GM19328 (cell line): ENCODE results near the gene PLEKHH3.
"Not testable (repeated sequence)": the region's sequence is repeated elsewhere in the genome, so short reads cannot be mapped to it uniquely, and the experiment has no call there.

Experiments
- ATAC-seq: cut with Tn5 transposase; IDR thresholded peaks from one replicate; pipeline ENCODE4 v1.9.1; 2021; ENCODE audit warnings: mild to moderate bottlenecking, moderate library complexity; ENCODE audit not compliant: unreplicated experiment

PLEKHH3 gene

DNA sequence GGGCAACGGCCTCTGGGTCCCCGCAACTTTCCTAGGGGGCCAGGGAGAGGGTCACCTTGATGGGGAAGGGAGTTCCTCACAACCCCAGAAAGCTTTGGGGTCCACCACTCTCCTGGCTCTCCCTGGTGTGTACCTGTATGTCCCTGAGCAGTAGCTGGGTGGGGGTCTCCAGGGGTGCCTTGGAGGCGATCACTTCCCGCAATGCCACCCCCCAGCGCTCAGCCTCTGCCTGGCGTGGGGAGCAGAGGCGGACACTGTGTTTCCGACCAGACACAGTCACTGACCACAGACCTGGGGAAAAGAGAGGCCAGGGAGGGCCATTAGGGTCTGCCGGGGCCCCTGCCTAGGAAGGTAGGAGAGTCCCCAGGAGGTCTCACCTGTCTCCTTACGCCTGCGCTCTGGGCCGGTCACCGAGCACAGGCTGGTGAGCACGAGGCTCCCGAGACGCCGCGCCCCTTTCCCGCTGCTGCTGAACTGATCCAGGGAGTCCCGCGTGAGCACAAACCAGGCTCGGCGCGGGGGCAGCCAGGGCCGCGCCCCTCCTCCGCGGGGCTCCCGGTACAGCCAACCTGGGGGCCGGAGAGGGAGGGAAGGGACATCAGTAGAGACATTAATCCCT is 3.4 kb downstream of the PLEKHH3 start:
- ATAC-seq, result no peak

GRCh38 chr17:42672038-42672437 is 4.8 kb downstream of the PLEKHH3 start:
- no peak for ATAC-seq

DNA sequence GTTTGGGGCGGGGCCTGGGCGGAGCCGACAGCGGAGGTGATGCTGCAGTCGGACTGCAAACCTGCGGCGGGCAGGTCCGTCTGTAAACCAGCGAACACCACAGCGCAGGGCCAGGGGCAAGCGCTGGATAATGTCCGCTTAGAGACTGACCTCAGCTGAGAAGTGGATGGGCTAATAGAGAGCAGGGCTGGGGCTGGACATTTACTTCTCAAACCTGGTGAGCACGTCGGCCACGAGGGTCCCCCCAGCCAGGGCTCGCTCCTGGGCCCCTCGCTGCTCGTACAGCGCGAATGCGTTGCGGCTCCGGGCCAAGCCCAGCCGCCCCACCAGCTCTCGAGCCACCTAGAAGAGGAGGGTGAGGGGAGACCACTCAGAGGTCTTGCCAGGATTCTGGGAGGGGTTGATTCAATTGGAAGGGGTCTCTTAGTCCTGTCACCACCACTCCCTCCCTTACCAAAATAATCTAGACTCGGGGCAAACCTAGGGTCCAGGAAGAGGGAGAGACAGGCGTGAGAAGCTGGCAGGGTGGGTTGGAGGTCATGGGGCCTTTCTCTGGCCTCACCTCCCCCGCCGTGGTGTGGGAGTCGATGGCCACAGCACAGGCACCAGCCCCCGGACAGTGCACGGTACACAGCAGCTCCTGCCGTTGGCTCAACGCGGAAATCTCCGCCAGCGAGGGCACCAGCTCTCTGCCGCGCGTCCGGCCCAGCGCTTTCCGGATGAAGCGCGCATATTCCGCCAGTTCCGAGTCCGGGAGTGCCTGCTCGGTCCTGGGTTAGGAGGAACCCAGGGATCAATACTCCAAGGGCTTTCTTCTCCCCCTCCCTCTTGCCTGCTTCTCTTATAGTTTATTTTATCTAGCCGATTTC is 5.8 kb downstream of the PLEKHH3 start:
- no peak for ATAC-seq

DNA sequence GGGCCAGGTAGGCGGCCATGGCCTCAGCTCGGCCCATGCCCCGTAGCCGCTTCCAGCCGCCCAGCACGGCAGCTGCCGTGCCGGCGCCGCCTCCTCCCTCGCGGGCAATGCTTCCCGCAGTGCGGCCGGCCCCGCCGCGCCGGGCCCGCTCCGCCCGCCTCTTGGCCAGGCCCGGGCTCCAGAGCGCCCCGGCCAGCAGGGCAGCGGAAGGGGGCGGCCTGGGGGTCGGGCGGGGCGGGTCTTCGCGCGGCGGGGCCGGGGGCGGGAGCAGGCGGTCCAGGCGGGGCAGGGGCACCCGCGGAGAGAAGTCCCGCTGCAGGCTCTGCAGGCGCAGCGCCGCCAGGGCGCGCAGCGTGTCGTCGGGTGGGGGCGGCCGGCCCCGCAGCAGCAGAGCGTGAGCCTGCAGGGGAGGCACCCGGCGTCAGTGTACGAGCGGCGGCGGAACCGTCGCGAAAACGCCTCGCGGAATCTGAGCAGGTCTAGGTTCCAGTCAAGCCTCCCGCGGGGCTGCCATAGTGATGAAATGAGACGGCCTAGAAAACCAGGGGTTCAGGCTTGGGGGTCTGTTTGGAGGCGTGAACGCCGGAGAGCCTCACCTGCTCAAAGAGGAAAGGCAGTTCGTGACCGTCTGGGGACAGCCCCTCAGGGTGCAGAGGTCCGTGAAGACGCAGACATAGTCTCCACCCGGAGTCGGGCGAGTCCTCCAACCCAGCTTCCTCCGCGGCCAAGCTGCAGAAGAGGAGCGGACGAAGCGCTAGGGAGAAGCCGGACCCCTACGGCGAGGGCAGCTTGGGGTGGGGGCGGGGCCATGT is 6.6 kb downstream of the PLEKHH3 start:
- no peak for ATAC-seq

DNA sequence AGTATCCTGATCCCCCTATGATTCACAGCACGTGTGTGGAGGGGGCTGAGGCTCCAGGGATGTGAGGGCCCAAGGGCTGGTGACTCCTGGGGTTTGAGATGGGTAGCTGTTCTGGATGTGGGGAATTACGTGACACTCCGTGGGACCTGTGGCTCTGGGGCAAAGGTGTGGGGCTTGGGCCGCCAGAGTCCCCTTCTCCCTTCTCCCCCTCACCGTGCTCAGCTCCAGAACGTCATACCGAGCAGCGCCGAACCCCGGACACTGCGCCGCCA is 7.2 kb downstream of the PLEKHH3 start:
- no peak for ATAC-seq

DNA sequence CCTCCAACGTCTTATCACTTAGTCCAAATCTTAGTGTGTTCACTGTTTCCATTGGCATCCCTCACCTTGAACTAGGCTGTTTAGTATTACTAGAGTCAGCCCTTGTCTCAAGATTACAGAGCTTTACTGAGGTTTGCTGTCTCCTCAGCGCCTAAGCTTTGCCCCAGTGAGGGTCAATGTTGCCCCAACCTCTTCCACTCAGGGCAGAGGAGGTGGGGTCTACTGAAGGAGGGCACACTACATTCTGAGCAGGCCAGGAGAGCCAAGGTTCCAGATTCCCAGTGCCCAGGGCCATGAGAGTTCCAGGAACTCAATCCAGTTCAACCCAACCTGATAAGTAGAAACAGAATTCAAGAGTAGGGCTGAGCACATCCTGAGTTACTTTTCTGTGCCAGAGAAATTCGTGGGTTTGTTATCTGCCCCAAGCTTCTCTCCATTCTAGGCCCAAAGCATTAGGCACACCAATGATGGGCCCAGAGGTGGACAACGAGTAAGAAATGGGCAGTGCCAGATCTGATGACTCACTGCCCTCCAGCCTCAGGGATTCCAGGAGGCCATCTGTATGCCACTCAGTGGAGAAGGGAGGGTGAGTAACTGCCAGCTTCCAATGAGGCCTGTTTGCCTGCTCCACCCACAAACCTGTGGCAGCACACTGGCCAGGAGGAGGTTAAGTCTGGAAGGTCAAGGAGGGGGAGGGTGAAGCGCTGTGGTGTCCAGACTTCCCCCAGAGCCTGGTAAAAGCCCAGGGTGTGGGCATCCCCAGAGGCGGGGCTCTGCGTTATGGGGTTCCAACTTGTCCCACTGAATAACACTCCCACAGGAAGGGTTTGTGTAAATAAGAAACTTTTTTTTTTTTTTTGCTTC is 9.5 kb downstream of the PLEKHH3 start:
- no peak for ATAC-seq

GRCh38 chr17:42666126-42666525 is 10.7 kb downstream of the PLEKHH3 start:
- ATAC-seq, result not testable (repeated sequence)

DNA sequence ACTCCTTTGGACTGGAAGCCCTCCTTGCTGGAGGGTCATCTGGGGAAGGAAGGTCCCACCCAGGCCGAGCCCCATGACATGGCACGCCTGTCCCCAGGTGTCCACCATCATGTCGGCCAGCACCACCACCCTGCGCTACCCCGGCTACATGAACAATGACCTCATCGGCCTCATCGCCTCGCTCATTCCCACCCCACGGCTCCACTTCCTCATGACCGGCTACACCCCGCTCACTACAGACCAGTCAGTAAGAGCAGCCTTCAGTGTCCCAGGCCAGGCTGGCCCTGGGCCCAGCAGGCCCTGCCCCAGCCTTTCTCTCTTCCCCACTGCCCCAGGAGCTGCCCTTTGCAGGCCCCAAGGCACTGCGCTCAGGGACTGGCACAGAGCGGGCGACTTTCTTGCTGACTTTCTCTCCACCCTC is 11.2 kb downstream of the PLEKHH3 start:
- no peak for ATAC-seq

GRCh38 chr17:42660692-42661345 is 16.0 kb downstream of the PLEKHH3 start:
- no peak for ATAC-seq

DNA sequence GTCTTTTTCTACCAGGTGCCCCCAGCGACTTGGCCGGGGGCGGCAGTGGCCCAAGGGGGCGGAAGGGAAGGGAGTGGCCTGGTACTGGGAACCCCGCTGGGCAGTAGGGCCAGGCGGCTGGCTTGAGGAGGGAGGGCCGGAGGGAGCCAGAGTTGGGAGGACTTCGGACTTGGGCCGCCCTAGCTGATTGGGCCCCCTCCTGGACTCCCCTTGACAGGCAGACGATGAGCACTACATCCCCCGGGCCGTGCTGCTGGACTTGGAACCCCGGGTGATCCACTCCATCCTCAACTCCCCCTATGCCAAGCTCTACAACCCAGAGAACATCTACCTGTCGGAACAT is 16.9 kb downstream of the PLEKHH3 start:
- not testable (repeated sequence) for ATAC-seq

- no peak for ATAC-seq
These were observed 17.5 kb downstream of the PLEKHH3 start, which contains the start of gene TUBG2 for GRCh38 chr17:42659079-42659931. Gene TUBG2 (plus strand): TSS chr17:42659284. CDS start chr17:42659504, 220 bp downstream.

GRCh38 chr17:42657824-42658588 is 18.8 kb downstream of the PLEKHH3 start:
- no peak for ATAC-seq

DNA sequence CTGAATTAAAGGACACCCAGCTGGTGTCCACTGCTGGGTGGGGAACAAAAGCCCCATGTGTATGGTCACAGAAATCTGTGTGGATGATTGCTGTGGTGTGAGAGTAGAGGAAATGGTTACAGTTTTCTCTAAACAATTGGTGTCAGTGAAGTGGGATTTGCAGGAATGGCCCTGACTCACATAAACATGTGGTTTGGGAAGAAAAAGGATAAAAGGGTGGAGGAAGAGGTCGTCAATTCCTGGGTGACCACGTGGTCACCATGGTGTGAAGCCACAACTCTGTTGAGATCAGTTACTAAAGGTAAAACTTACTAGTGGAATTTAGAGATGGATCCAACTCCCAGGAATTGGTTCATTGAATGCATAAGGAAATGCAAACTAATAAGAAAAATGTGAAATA is 21.3 kb downstream of the PLEKHH3 start:
- ATAC-seq, result no peak

- ATAC-seq, result no peak
These were observed 23.3 kb downstream of the PLEKHH3 start for GRCh38 chr17:42653179-42654124.

- no peak for ATAC-seq
These were observed 25.4 kb downstream of the PLEKHH3 start for GRCh38 chr17:42651392-42651791.

- ATAC-seq, result no peak
These were observed 29.0 kb downstream of the PLEKHH3 start for GRCh38 chr17:42647778-42648177.

DNA sequence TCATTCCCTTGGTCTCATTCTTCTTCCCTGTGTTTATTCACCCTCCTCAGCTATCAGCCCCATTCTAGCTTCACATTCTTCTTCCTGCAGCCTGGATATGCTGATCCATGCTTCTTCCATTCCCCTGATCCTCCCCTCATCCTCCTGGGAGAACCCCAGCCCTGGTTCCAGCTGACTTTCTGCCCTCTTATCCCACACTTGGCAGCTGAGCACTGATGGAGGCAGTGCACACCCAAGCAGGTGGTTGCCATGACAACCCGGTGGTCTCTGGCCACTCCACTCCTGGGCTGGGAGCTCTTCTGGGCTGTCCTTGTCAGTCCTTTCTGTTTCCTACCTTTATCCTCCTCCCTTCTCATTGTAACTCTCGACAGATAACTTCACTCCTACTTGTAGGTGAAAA is 34.5 kb downstream of the PLEKHH3 start:
- ATAC-seq, result no peak

DNA sequence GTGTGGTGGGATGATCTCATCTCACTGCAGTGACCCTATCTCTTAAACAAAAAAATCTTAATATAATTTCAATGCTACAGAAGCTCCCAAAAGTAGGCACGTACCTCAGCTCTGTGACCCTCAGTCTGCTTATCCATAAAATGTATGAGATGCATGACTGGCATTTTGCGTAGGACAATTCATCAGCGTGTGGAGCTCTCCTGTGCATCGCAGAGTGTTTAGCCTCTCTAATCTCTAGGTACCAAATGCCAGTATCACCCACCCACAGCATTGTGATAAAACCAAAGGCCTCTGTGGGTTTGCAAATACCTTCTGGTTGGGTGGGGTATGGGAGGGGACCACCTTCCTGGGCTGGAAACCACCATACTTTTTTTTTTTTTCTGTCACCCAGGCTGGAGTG is 36.7 kb downstream of the PLEKHH3 start:
- no peak for ATAC-seq
